ENCODE results near the gene KATNAL1.
"Not testable (repeated sequence)": the region's sequence is repeated elsewhere in the genome, so short reads cannot be mapped to it uniquely, and the experiment has no call there.

KATNAL1 gene

GRCh38 chr13:30179597-30180276 lies 127.6 kb downstream of the KATNAL1 start:
- TF ChIP-seq CTCF (IDR thresholded peaks at IDR 0.05; ENCODE audit: borderline replicate concordance, insufficient read depth, low read depth, low read length), result no peak
- H3K4me3 ChIP-seq (ENCODE audit: low read depth, low read length), result no peak overlapping the region

GRCh38 chr13:30178976-30179375 lies 128.4 kb downstream of the KATNAL1 start:
- no peak for TF ChIP-seq CTCF (IDR thresholded peaks at IDR 0.05; ENCODE audit: borderline replicate concordance, insufficient read depth, low read depth, low read length)

GRCh38 chr13:30175166-30175565 lies 132.2 kb downstream of the KATNAL1 start:
- no peak for TF ChIP-seq CTCF (IDR thresholded peaks at IDR 0.05; ENCODE audit: borderline replicate concordance, insufficient read depth, low read depth, low read length)
- H3K4me3 ChIP-seq (ENCODE audit: low read depth, low read length), result no peak overlapping the region

More at GRCh38 chr13:30178976-30179375, 128.4 kb downstream of the KATNAL1 start:
- no peak overlapping the region for H3K4me3 ChIP-seq (ENCODE audit: low read depth, low read length)

GRCh38 chr13:30174250-30174649 lies 133.1 kb downstream of the KATNAL1 start:
- H3K4me3 ChIP-seq (ENCODE audit: low read depth, low read length), result not testable (repeated sequence)

- no peak for TF ChIP-seq CTCF (IDR thresholded peaks at IDR 0.05; ENCODE audit: borderline replicate concordance, insufficient read depth, low read depth, low read length)
- no peak overlapping the region for H3K4me3 ChIP-seq (ENCODE audit: low read depth, low read length)
Observed at GRCh38 chr13:30173303-30173610, 134.1 kb downstream of the KATNAL1 start.

GRCh38 chr13:30172593-30173302 lies 134.6 kb downstream of the KATNAL1 start:
- TF ChIP-seq CTCF (IDR thresholded peaks at IDR 0.05; ENCODE audit: borderline replicate concordance, insufficient read depth, low read depth, low read length), result no peak

GRCh38 chr13:30170569-30170968 lies 136.8 kb downstream of the KATNAL1 start:
- no peak for TF ChIP-seq CTCF (IDR thresholded peaks at IDR 0.05; ENCODE audit: borderline replicate concordance, insufficient read depth, low read depth, low read length)
- H3K4me3 ChIP-seq (ENCODE audit: low read depth, low read length), result no peak overlapping the region

More at GRCh38 chr13:30172593-30173302, 134.6 kb downstream of the KATNAL1 start:
- no peak overlapping the region for H3K4me3 ChIP-seq (ENCODE audit: low read depth, low read length)

All from GM12875 (cell line).